ENCODE results near the gene CDKL5.

Gene CDKL5

GRCh38 chrX:18677161-18677869 is 251.9 kb downstream of the CDKL5 start:
- H3K4me1 ChIP-seq (ENCODE audit: insufficient read depth, low read length) = no peaks in the 10 kb centered on the region
- no peaks in the 10 kb centered on the region for H3K36me3 ChIP-seq (ENCODE audit: insufficient read depth, low read depth, low read length)
- no peak overlapping the region for H3K27ac ChIP-seq (ENCODE audit: low read length)
- no peak overlapping the region for H3K4me3 ChIP-seq (ENCODE audit: low read length)
- no peaks in the 10 kb centered on the region for H3K27me3 ChIP-seq (ENCODE audit: insufficient read depth, low read length)
- no peaks in the 10 kb centered on the region for H3K9me3 ChIP-seq (ENCODE audit: insufficient read depth, low read depth, low read length)
- H3K9ac ChIP-seq (ENCODE audit: low read depth, low read length) = no peak overlapping the region

- no peaks in the 10 kb centered on the region for H3K36me3 ChIP-seq (ENCODE audit: insufficient read depth, low read depth, low read length)
- H3K27ac ChIP-seq (ENCODE audit: low read length) = no peak overlapping the region
- H3K4me3 ChIP-seq (ENCODE audit: low read length) = no peak overlapping the region
Observed at GRCh38 chrX:18681996-18682395, 256.6 kb downstream of the CDKL5 start.

GRCh38 chrX:18682979-18683387 is 257.6 kb downstream of the CDKL5 start:
- Histone ChIP-seq H3K9ac (ENCODE audit: low read depth, low read length) (no peak overlapping the region), H3K9me3 (ENCODE audit: insufficient read depth, low read depth, low read length) (no peaks in the 10 kb centered on the region), H3K4me1 (ENCODE audit: insufficient read depth, low read length) (no peaks in the 10 kb centered on the region), H3K36me3 (ENCODE audit: insufficient read depth, low read depth, low read length) (no peaks in the 10 kb centered on the region), H3K27me3 (ENCODE audit: insufficient read depth, low read length) (no peaks in the 10 kb centered on the region), H3K4me3 (ENCODE audit: low read length) (no peak overlapping the region), H3K27ac (ENCODE audit: low read length) (no peak overlapping the region)

More at GRCh38 chrX:18681996-18682395, 256.6 kb downstream of the CDKL5 start:
- H3K4me1 ChIP-seq (ENCODE audit: insufficient read depth, low read length) = no peaks in the 10 kb centered on the region
- no peaks in the 10 kb centered on the region for H3K27me3 ChIP-seq (ENCODE audit: insufficient read depth, low read length)
- no peak overlapping the region for H3K9ac ChIP-seq (ENCODE audit: low read depth, low read length)
- H3K9me3 ChIP-seq (ENCODE audit: insufficient read depth, low read depth, low read length) = no peaks in the 10 kb centered on the region

GRCh38 chrX:18687856-18688495 is 262.6 kb downstream of the CDKL5 start:
- Histone ChIP-seq H3K9ac (ENCODE audit: low read depth, low read length) (no peak overlapping the region), H3K27ac (ENCODE audit: low read length) (no peak overlapping the region), H3K9me3 (ENCODE audit: insufficient read depth, low read depth, low read length) (no peaks in the 10 kb centered on the region), H3K36me3 (ENCODE audit: insufficient read depth, low read depth, low read length) (no peaks in the 10 kb centered on the region), H3K27me3 (ENCODE audit: insufficient read depth, low read length) (no peaks in the 10 kb centered on the region), H3K4me1 (ENCODE audit: insufficient read depth, low read length) (no peaks in the 10 kb centered on the region), H3K4me3 (ENCODE audit: low read length) (no peak overlapping the region)

GRCh38 chrX:18691431-18691830 is 266.0 kb downstream of the CDKL5 start:
- Histone ChIP-seq H3K27me3 (ENCODE audit: insufficient read depth, low read length) (no peaks in the 10 kb centered on the region), H3K4me3 (ENCODE audit: low read length) (no peak overlapping the region), H3K9me3 (ENCODE audit: insufficient read depth, low read depth, low read length) (no peaks in the 10 kb centered on the region), H3K27ac (ENCODE audit: low read length) (no peak overlapping the region), H3K36me3 (ENCODE audit: insufficient read depth, low read depth, low read length) (no peaks in the 10 kb centered on the region), H3K4me1 (ENCODE audit: insufficient read depth, low read length) (no peaks in the 10 kb centered on the region), H3K9ac (ENCODE audit: low read depth, low read length) (no peak overlapping the region)

GRCh38 chrX:18692541-18692940 is 267.1 kb downstream of the CDKL5 start:
- Histone ChIP-seq H3K27ac (ENCODE audit: low read length) (no peak overlapping the region), H3K4me3 (ENCODE audit: low read length) (no peak overlapping the region), H3K36me3 (ENCODE audit: insufficient read depth, low read depth, low read length) (no peaks in the 10 kb centered on the region), H3K9ac (ENCODE audit: low read depth, low read length) (no peak overlapping the region), H3K4me1 (ENCODE audit: insufficient read depth, low read length) (no peaks in the 10 kb centered on the region), H3K27me3 (ENCODE audit: insufficient read depth, low read length) (no peaks in the 10 kb centered on the region), H3K9me3 (ENCODE audit: insufficient read depth, low read depth, low read length) (no peaks in the 10 kb centered on the region)

GRCh38 chrX:18696653-18697052 is 271.2 kb downstream of the CDKL5 start:
- Histone ChIP-seq H3K27me3 (ENCODE audit: insufficient read depth, low read length) (no peaks in the 10 kb centered on the region), H3K9me3 (ENCODE audit: insufficient read depth, low read depth, low read length) (no peaks in the 10 kb centered on the region), H3K4me3 (ENCODE audit: low read length) (no peak overlapping the region), H3K4me1 (ENCODE audit: insufficient read depth, low read length) (no peaks in the 10 kb centered on the region), H3K27ac (ENCODE audit: low read length) (no peak overlapping the region), H3K9ac (ENCODE audit: low read depth, low read length) (no peak overlapping the region), H3K36me3 (ENCODE audit: insufficient read depth, low read depth, low read length) (no peaks in the 10 kb centered on the region)

GRCh38 chrX:18698737-18699650 is 273.6 kb downstream of the CDKL5 start:
- Histone ChIP-seq H3K9me3 (ENCODE audit: insufficient read depth, low read depth, low read length) (no peaks in the 10 kb centered on the region), H3K4me3 (ENCODE audit: low read length) (no peak overlapping the region), H3K27ac (ENCODE audit: low read length) (no peak overlapping the region), H3K36me3 (ENCODE audit: insufficient read depth, low read depth, low read length) (no peaks in the 10 kb centered on the region), H3K4me1 (ENCODE audit: insufficient read depth, low read length) (no peaks in the 10 kb centered on the region), H3K27me3 (ENCODE audit: insufficient read depth, low read length) (no peaks in the 10 kb centered on the region), H3K9ac (ENCODE audit: low read depth, low read length) (no peak overlapping the region)

GRCh38 chrX:18701621-18702361 is 276.4 kb downstream of the CDKL5 start:
- Histone ChIP-seq H3K27me3 (ENCODE audit: insufficient read depth, low read length) (no peaks in the 10 kb centered on the region), H3K9me3 (ENCODE audit: insufficient read depth, low read depth, low read length) (no peaks in the 10 kb centered on the region), H3K27ac (ENCODE audit: low read length) (no peak overlapping the region), H3K4me1 (ENCODE audit: insufficient read depth, low read length) (no peaks in the 10 kb centered on the region), H3K4me3 (ENCODE audit: low read length) (no peak overlapping the region), H3K9ac (ENCODE audit: low read depth, low read length) (no peak overlapping the region), H3K36me3 (ENCODE audit: insufficient read depth, low read depth, low read length) (no peaks in the 10 kb centered on the region)

GRCh38 chrX:18702362-18703195 is 277.2 kb downstream of the CDKL5 start:
- Histone ChIP-seq H3K27ac (ENCODE audit: low read length) (no peak overlapping the region), H3K9me3 (ENCODE audit: insufficient read depth, low read depth, low read length) (no peaks in the 10 kb centered on the region), H3K4me1 (ENCODE audit: insufficient read depth, low read length) (no peaks in the 10 kb centered on the region), H3K36me3 (ENCODE audit: insufficient read depth, low read depth, low read length) (no peaks in the 10 kb centered on the region), H3K4me3 (ENCODE audit: low read length) (no peak overlapping the region), H3K27me3 (ENCODE audit: insufficient read depth, low read length) (no peaks in the 10 kb centered on the region), H3K9ac (ENCODE audit: low read depth, low read length) (no peak overlapping the region)
